ENCODE measurements around the gene SLC44A1.

SLC44A1 gene

GRCh38 chr9:105431424-105432246 lies 187.2 kb downstream of the SLC44A1 start:
- DNase-seq (ENCODE audit: low read depth in 2 of 2) = no peak

- DNase-seq (ENCODE audit: low read depth in 2 of 2) = no peak
These were observed 187.9 kb downstream of the SLC44A1 start for GRCh38 chr9:105432247-105432842.

GRCh38 chr9:105435453-105435852 lies 191.0 kb downstream of the SLC44A1 start:
- no peak for DNase-seq (ENCODE audit: low read depth in 2 of 2)

GRCh38 chr9:105436783-105437182 lies 192.3 kb downstream of the SLC44A1 start:
- no peak for DNase-seq (ENCODE audit: low read depth in 2 of 2)

- no peak for DNase-seq (ENCODE audit: low read depth in 2 of 2)
These were observed 193.3 kb downstream of the SLC44A1 start for GRCh38 chr9:105437704-105438103.

GRCh38 chr9:105438141-105438806 lies 193.8 kb downstream of the SLC44A1 start:
- peak in 1 of 2 experiments; percentile 31 for DNase-seq (ENCODE audit: low read depth in 2 of 2)

GRCh38 chr9:105439428-105439827 lies 195.0 kb downstream of the SLC44A1 start:
- no peak for DNase-seq (ENCODE audit: low read depth in 2 of 2)

- no peak for DNase-seq (ENCODE audit: low read depth in 2 of 2)
These were observed 197.2 kb downstream of the SLC44A1 start for GRCh38 chr9:105441616-105442160.

- no peak for DNase-seq (ENCODE audit: low read depth in 2 of 2)
These were observed 198.7 kb downstream of the SLC44A1 start for GRCh38 chr9:105443121-105443520.

GRCh38 chr9:105444130-105444529 lies 199.7 kb downstream of the SLC44A1 start:
- peak; percentile 39 to 49 for DNase-seq (ENCODE audit: low read depth in 2 of 2)

- DNase-seq (ENCODE audit: low read depth in 2 of 2) = no peak
These were observed 200.9 kb downstream of the SLC44A1 start for GRCh38 chr9:105445203-105445881.

- DNase-seq (ENCODE audit: low read depth in 2 of 2) = no peak
These were observed 202.9 kb downstream of the SLC44A1 start for GRCh38 chr9:105447386-105447813.

- peak; percentile 66 to 71 for DNase-seq (ENCODE audit: low read depth in 2 of 2)
These were observed 203.7 kb downstream of the SLC44A1 start, which contains the start of gene FSD1L for GRCh38 chr9:105447814-105448812. Gene FSD1L (plus strand): TSS chr9:105448034. CDS start chr9:105448221, 187 bp downstream.

GRCh38 chr9:105449081-105449480 lies 204.6 kb downstream of the SLC44A1 start:
- DNase-seq (ENCODE audit: low read depth in 2 of 2) = no peak

GRCh38 chr9:105452185-105452584 lies 207.7 kb downstream of the SLC44A1 start:
- no peak for DNase-seq (ENCODE audit: low read depth in 2 of 2)

- no peak for DNase-seq (ENCODE audit: low read depth in 2 of 2)
These were observed 211.5 kb downstream of the SLC44A1 start for GRCh38 chr9:105455836-105456475.

GRCh38 chr9:105457560-105458294 lies 213.3 kb downstream of the SLC44A1 start:
- DNase-seq (ENCODE audit: low read depth in 2 of 2) = no peak

GRCh38 chr9:105458404-105458803 lies 214.0 kb downstream of the SLC44A1 start:
- no peak for DNase-seq (ENCODE audit: low read depth in 2 of 2)

- no peak for DNase-seq (ENCODE audit: low read depth in 2 of 2)
These were observed 214.9 kb downstream of the SLC44A1 start for GRCh38 chr9:105459336-105459735.

All from fibroblast of skin of left quadriceps (primary cell).